SK-N-SH (cell line): ENCODE measurements around the gene IL22. TPM values are rescaled to one million over a fixed set of nuclear protein-coding genes. Genes with fewer than 3 reads are reported as not detected.

Source experiments
- CTCF ChIA-PET: fragments of 300-600, 350-600 bp; formaldehyde crosslinking; extraction: SDS; loops from one replicate; lab custom pipeline; 2021; lab: Yijun Ruan, JAX
- POLR2A ChIA-PET: fragments of 350-600 bp; sonication (Branson Sonifier 250); formaldehyde crosslinking; extraction: SDS; loops from one replicate; lab custom pipeline; 2020; ENCODE audit warnings: antibody characterized with exemption, inconsistent platforms; lab: Yijun Ruan, JAX
- DNase-seq: peaks from one replicate; pipeline ENCODE4 v3.0.0; 2012
- H2AFZ ChIP-seq: fragments of 200-600 bp; sonication (generic); 2 replicates; pipeline ENCODE4 v1.8.1; 2016; ENCODE audit warnings: antibody characterized with exemption, mild to moderate bottlenecking, low read depth
- H3F3A ChIP-seq: fragments of 200-600 bp; sonication (generic); replicated peaks from 2 replicates; pipeline ENCODE3; 2016; ENCODE audit warnings: antibody characterized with exemption, mild to moderate bottlenecking; ENCODE audit not compliant: insufficient read depth
- H3K27ac ChIP-seq, 2 experiments: fragments of 200-500 bp in 1 of 2; fragments of 200-600 bp in 1 of 2; sonication (Bioruptor generic) in 1 of 2; sonication (generic), shearing (Covaris generic) in 1 of 2; 2 replicates each; pipeline versions ENCODE4 v1.5.1 to v1.6.1; 2014 to 2016; ENCODE audit warnings: low read depth in 2 of 2, inconsistent platforms in 1 of 2, low read length in 1 of 2, mild to moderate bottlenecking in 1 of 2, mixed read lengths in 1 of 2
- H3K27me3 ChIP-seq: fragments of 200-600 bp; sonication (generic), shearing (Covaris generic); 2 replicates; pipeline ENCODE4 v1.6.1; 2016; ENCODE audit warnings: mixed run types; ENCODE audit not compliant: insufficient read depth
- H3K36me3 ChIP-seq, 2 experiments: fragments of 200-500 bp in 1 of 2; fragments of 200-600 bp in 1 of 2; sonication (Bioruptor generic) in 1 of 2; sonication (generic) in 1 of 2; replicated peaks in 1 of 2; 2 replicates each; pipeline versions ENCODE3 to v1.5.1; 2014 to 2016; ENCODE audit warnings: low read length in 1 of 2, mild to moderate bottlenecking in 1 of 2; ENCODE audit not compliant: insufficient read depth in 2 of 2, control insufficient read depth in 1 of 2
- H3K4me1 ChIP-seq, 2 experiments: fragments of 200-500 bp in 1 of 2; fragments of 200-600 bp in 1 of 2; sonication (Bioruptor generic) in 1 of 2; sonication (generic), shearing (Covaris generic) in 1 of 2; 2 replicates each; pipeline versions ENCODE4 v1.5.1 to v1.6.1; 2014 to 2016; ENCODE audit warnings: low read depth in 1 of 2, low read length in 1 of 2, mixed run types in 1 of 2; ENCODE audit not compliant: insufficient read depth in 2 of 2, control insufficient read depth in 1 of 2
- H3K4me2 ChIP-seq: fragments of 200-600 bp; sonication (generic), shearing (Covaris generic); 2 replicates; pipeline ENCODE4 v1.6.1; 2017; ENCODE audit warnings: mixed run types
- H3K4me3 ChIP-seq, 2 experiments: fragments of 200-500 bp in 1 of 2; fragments of 200-600 bp in 1 of 2; sonication (Bioruptor generic) in 1 of 2; sonication (generic), shearing (Covaris generic) in 1 of 2; 2 replicates each; pipeline versions ENCODE4 v1.5.1 to v1.8.1; 2014 to 2016; ENCODE audit warnings: low read depth in 2 of 2, inconsistent platforms in 1 of 2, low read length in 1 of 2, mild to moderate bottlenecking in 1 of 2, mixed read lengths in 1 of 2, moderate library complexity in 1 of 2
- H3K79me2 ChIP-seq: fragments of 200-600 bp; sonication (generic); 2 replicates; pipeline ENCODE4 v1.8.1; 2017; ENCODE audit warnings: mild to moderate bottlenecking; ENCODE audit not compliant: insufficient read depth
- H3K9ac ChIP-seq: fragments of 200-600 bp; sonication (generic); 2 replicates; pipeline ENCODE4 v1.6.1; 2017; ENCODE audit warnings: mixed run types
- H3K9me2 ChIP-seq: fragments of 200-600 bp; sonication (generic); 2 replicates; pipeline ENCODE4 v1.6.1; 2017; ENCODE audit warnings: mixed run types
- H3K9me3 ChIP-seq: fragments of 200-600 bp; sonication (generic); 2 replicates; pipeline ENCODE4 v1.6.1; 2017; ENCODE audit warnings: mixed run types, mild to moderate bottlenecking, moderate library complexity
- H4K20me1 ChIP-seq: fragments of 200-600 bp; sonication (generic); 2 replicates; pipeline ENCODE4 v1.6.1; 2017; ENCODE audit warnings: mild to moderate bottlenecking, mixed run types; ENCODE audit not compliant: insufficient read depth
- EP300 ChIP-seq, 2 experiments: IDR thresholded peaks; 2 replicates each; pipeline versions ENCODE4 v1.4.0 to v1.6.1; 2012; ENCODE audit warnings: borderline replicate concordance in 1 of 2, low read depth in 1 of 2, low read length in 1 of 2
- EZH2phosphoT487 ChIP-seq: fragments of 200-600 bp; sonication (generic); IDR thresholded peaks from 2 replicates; pipeline ENCODE4 v1.6.1; 2017; ENCODE audit warnings: low read depth, mixed run types, mild to moderate bottlenecking, antibody characterized with exemption, moderate library complexity, borderline replicate concordance
- FOSL2 ChIP-seq: IDR thresholded peaks from 2 replicates; pipeline ENCODE4 v1.4.0; 2012; ENCODE audit warnings: low read depth, mild to moderate bottlenecking, moderate library complexity, borderline replicate concordance
- FOXM1 ChIP-seq: IDR thresholded peaks from 2 replicates; pipeline ENCODE4 v1.4.0; 2012; ENCODE audit warnings: low read depth, mild to moderate bottlenecking
- MEF2A ChIP-seq: IDR thresholded peaks from 2 replicates; pipeline ENCODE4 v1.4.0; 2012; ENCODE audit warnings: low read depth, borderline replicate concordance
- POLR2AphosphoS5 ChIP-seq: IDR thresholded peaks from 2 replicates; pipeline ENCODE4 v1.6.1; 2012; ENCODE audit warnings: low read depth, low read length
- RCOR1 ChIP-seq: fragments of 150-350 bp; IDR thresholded peaks from 2 replicates; pipeline ENCODE4 v1.6.1; 2017; ENCODE audit warnings: antibody characterized with exemption, low read length
- RXRA ChIP-seq: IDR thresholded peaks from 2 replicates; pipeline ENCODE4 v1.4.0; 2012; ENCODE audit warnings: low read depth, mild to moderate bottlenecking, borderline replicate concordance
- SMC3 ChIP-seq: IDR thresholded peaks from 2 replicates; pipeline ENCODE4 v1.6.1; 2012; ENCODE audit warnings: low read depth, low read length, improper control_type of control experiment
- TAF1 ChIP-seq: IDR thresholded peaks from 2 replicates; pipeline ENCODE4 v1.6.1; 2012; ENCODE audit warnings: low read depth, mild to moderate bottlenecking, low read length, moderate library complexity, borderline replicate concordance
- polyA plus RNA-seq, 3 experiments: library from polyadenylated mRNA; depleted of rRNA; stranded (reverse); fragments of >200 nt; gene quantifications; 2 replicates each; pipeline ENCODE4 v1.2.3, GENCODE V29; 2012
- TF ChIP-seq, protein P1 (sequence below): fragments of 150-350 bp; IDR thresholded peaks from 2 replicates; pipeline ENCODE4 v1.6.1; 2017; ENCODE audit warnings: antibody characterized with exemption, low read length, low read depth, borderline replicate concordance
- TF ChIP-seq, protein P2 (sequence below): fragments of 150-350 bp; IDR thresholded peaks from 2 replicates; pipeline ENCODE4 v1.6.1; 2016; ENCODE audit warnings: mild to moderate bottlenecking, low read depth, low read length
- TF ChIP-seq, protein P3 (sequence below): IDR thresholded peaks from 2 replicates; pipeline ENCODE4 v1.4.0; 2012; ENCODE audit warnings: low read depth, borderline replicate concordance
- TF ChIP-seq, protein P4 (sequence below): fragments of 200-600 bp; sonication (generic); IDR thresholded peaks from 2 replicates; pipeline ENCODE4 v1.6.1; 2017; ENCODE audit warnings: antibody characterized with exemption, mild to moderate bottlenecking, moderate library complexity
- TF ChIP-seq, protein P5 (sequence below): IDR thresholded peaks from 2 replicates; pipeline ENCODE4 v1.6.1; 2012; ENCODE audit warnings: mild to moderate bottlenecking, low read depth, low read length, moderate library complexity

Gene IL22
- polyA plus RNA-seq, 1 of the 3 experiments (the other 2 are of a cell fraction), result not detected

DNA sequence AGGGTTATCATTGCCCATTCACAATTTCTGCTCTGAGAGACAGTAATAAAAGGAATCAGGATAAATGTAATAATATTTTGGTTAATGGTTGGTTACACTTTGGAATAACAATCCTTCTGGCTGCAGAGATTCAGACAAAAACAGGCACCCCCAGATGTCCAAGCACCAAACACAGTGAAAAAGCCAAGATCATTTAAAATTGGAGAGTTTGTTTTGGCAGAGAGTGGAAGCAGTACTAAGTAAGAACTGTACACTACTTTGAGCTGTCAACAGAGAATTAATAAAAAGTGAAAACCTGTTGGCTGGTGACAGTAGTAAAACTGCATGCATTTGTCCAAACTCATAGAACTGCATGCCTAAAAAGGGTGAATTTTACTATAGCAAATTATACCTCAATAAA lies 15.6 kb upstream of the IL22 start:
- ChIA-PET CTCF (no interaction called here), POLR2A (no interaction called here)
- Histone ChIP-seq H3K4me1 (peaks cover 0 to 17% of the 10 kb centered on the region in 2 experiments; a peak in 1 of 4 replicates), H3K9me2 (no peaks in the 10 kb centered on the region), H3K9ac (no peak overlapping the region), H3K27me3 (no peaks in the 10 kb centered on the region), H4K20me1 (no peaks in the 10 kb centered on the region), H3K9me3 (no peaks in the 10 kb centered on the region), H3K4me3 (no peak overlapping the region), H2AFZ (peak overlapping the region; percentile 12; the same call in 1 of the 2 replicates), H3K79me2 (no peaks in the 10 kb centered on the region), H3K36me3 (no peaks in the 10 kb centered on the region), H3K27ac (0 out of 4 replicates have a peak overlapping the region, but pooled peaks of 1 of the 2 experiments have one; percentile 38), H3K4me2 (no peak overlapping the region), H3F3A (peaks cover 20% of the 10 kb centered on the region)
- no peak for TF ChIP-seq FOXM1
- TF ChIP-seq RXRA, result no peak
- no peak for TF ChIP-seq MEF2A
- no peak for TF ChIP-seq TAF1
- TF ChIP-seq, protein P1, sequence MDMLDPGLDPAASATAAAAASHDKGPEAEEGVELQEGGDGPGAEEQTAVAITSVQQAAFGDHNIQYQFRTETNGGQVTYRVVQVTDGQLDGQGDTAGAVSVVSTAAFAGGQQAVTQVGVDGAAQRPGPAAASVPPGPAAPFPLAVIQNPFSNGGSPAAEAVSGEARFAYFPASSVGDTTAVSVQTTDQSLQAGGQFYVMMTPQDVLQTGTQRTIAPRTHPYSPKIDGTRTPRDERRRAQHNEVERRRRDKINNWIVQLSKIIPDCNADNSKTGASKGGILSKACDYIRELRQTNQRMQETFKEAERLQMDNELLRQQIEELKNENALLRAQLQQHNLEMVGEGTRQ, result no peak
- TF ChIP-seq EP300 (IDR thresholded peaks at IDR 0.05; ENCODE audit: borderline replicate concordance in 1 of 2, low read depth in 1 of 2, low read length in 1 of 2), result no peak
- TF ChIP-seq FOSL2, result no peak
- TF ChIP-seq EZH2phosphoT487, result no peak
- TF ChIP-seq, protein P2, sequence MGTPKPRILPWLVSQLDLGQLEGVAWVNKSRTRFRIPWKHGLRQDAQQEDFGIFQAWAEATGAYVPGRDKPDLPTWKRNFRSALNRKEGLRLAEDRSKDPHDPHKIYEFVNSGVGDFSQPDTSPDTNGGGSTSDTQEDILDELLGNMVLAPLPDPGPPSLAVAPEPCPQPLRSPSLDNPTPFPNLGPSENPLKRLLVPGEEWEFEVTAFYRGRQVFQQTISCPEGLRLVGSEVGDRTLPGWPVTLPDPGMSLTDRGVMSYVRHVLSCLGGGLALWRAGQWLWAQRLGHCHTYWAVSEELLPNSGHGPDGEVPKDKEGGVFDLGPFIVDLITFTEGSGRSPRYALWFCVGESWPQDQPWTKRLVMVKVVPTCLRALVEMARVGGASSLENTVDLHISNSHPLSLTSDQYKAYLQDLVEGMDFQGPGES, result no peak
- TF ChIP-seq, protein P3, sequence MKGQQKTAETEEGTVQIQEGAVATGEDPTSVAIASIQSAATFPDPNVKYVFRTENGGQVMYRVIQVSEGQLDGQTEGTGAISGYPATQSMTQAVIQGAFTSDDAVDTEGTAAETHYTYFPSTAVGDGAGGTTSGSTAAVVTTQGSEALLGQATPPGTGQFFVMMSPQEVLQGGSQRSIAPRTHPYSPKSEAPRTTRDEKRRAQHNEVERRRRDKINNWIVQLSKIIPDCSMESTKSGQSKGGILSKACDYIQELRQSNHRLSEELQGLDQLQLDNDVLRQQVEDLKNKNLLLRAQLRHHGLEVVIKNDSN, result no peak
- no peak for TF ChIP-seq SMC3
- no peak for TF ChIP-seq RCOR1
- TF ChIP-seq, protein P4, sequence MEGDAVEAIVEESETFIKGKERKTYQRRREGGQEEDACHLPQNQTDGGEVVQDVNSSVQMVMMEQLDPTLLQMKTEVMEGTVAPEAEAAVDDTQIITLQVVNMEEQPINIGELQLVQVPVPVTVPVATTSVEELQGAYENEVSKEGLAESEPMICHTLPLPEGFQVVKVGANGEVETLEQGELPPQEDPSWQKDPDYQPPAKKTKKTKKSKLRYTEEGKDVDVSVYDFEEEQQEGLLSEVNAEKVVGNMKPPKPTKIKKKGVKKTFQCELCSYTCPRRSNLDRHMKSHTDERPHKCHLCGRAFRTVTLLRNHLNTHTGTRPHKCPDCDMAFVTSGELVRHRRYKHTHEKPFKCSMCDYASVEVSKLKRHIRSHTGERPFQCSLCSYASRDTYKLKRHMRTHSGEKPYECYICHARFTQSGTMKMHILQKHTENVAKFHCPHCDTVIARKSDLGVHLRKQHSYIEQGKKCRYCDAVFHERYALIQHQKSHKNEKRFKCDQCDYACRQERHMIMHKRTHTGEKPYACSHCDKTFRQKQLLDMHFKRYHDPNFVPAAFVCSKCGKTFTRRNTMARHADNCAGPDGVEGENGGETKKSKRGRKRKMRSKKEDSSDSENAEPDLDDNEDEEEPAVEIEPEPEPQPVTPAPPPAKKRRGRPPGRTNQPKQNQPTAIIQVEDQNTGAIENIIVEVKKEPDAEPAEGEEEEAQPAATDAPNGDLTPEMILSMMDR, result no peak
- TF ChIP-seq, protein P5, sequence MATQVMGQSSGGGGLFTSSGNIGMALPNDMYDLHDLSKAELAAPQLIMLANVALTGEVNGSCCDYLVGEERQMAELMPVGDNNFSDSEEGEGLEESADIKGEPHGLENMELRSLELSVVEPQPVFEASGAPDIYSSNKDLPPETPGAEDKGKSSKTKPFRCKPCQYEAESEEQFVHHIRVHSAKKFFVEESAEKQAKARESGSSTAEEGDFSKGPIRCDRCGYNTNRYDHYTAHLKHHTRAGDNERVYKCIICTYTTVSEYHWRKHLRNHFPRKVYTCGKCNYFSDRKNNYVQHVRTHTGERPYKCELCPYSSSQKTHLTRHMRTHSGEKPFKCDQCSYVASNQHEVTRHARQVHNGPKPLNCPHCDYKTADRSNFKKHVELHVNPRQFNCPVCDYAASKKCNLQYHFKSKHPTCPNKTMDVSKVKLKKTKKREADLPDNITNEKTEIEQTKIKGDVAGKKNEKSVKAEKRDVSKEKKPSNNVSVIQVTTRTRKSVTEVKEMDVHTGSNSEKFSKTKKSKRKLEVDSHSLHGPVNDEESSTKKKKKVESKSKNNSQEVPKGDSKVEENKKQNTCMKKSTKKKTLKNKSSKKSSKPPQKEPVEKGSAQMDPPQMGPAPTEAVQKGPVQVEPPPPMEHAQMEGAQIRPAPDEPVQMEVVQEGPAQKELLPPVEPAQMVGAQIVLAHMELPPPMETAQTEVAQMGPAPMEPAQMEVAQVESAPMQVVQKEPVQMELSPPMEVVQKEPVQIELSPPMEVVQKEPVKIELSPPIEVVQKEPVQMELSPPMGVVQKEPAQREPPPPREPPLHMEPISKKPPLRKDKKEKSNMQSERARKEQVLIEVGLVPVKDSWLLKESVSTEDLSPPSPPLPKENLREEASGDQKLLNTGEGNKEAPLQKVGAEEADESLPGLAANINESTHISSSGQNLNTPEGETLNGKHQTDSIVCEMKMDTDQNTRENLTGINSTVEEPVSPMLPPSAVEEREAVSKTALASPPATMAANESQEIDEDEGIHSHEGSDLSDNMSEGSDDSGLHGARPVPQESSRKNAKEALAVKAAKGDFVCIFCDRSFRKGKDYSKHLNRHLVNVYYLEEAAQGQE, result no peak
- TF ChIP-seq POLR2AphosphoS5, result no peak
- DNase-seq, result no peak
